SJSA1 (cell line): ENCODE measurements around the gene TNFSF8. TPM values are rescaled to one million over a fixed set of nuclear protein-coding genes. Genes with fewer than 3 reads are reported as not detected.

Experiments used
- DNase-seq, 2 experiments: peaks; one replicate each; pipeline ENCODE4 v3.0.0-alpha.2; 2015 to 2020; ENCODE audit warnings: low spot score in 2 of 2, low read depth in 1 of 2
- H3K27ac ChIP-seq: fragments of 250-450 bp; sonication (Bioruptor Pico); 2 replicates; pipeline ENCODE4 v1.5.1; 2020; ENCODE audit warnings: mild to moderate bottlenecking, moderate library complexity
- H3K27me3 ChIP-seq: fragments of 250-450 bp; sonication (Bioruptor Pico); replicated peaks from 2 replicates; pipeline ENCODE4 v1.5.1; 2020; ENCODE audit warnings: mild to moderate bottlenecking, moderate library complexity
- H3K36me3 ChIP-seq: fragments of 250-450 bp; sonication (Bioruptor Pico); 2 replicates; pipeline ENCODE4 v1.5.1; 2020; ENCODE audit warnings: mild to moderate bottlenecking
- H3K4me1 ChIP-seq: fragments of 250-450 bp; sonication (Bioruptor Pico); replicated peaks from 2 replicates; pipeline ENCODE4 v1.6.1; 2021; ENCODE audit warnings: mild to moderate bottlenecking
- H3K4me3 ChIP-seq: fragments of 250-450 bp; sonication (Bioruptor Pico); 2 replicates; pipeline ENCODE4 v1.5.1; 2020; ENCODE audit warnings: mild to moderate bottlenecking
- H3K9me3 ChIP-seq: fragments of 250-450 bp; sonication (Bioruptor Pico); replicated peaks from 2 replicates; pipeline ENCODE4 v1.5.1; 2020; ENCODE audit warnings: mild to moderate bottlenecking
- total RNA-seq: library from RNA; depleted of rRNA; stranded (reverse); fragments of >200 nt; shearing (Covaris generic); gene quantifications from 2 replicates; pipeline ENCODE4 v1.2.3, GENCODE V29; 2014

The TNFSF8 gene
- total RNA-seq, 1 experiment from 2014 or later: not detected

DNA sequence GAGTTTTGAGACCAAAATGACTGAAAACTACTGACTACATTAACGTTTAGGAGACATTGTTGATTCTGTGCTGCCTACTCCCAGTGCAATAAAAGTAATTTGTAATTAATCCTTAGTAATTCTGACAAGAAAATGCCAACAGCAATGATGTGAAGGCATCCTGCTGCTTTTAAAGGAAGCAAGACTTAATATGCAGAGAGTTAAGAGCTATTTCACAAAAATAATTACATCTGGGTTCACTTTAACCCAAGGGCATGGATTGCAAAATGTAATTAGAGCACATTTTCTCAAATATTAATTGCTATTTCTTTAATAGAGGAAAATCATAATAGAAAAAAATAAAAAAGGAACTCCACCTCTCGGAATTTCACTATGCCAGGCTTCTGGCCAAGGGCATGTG is 22.7 kb upstream of the TNFSF8 start:
- H3K4me3 ChIP-seq: no peak overlapping the region
- DNase-seq: no peak
- H3K9me3 ChIP-seq: no peaks in the 10 kb centered on the region
- H3K4me1 ChIP-seq: peaks cover 8% of the 10 kb centered on the region
- H3K27ac ChIP-seq: no peak overlapping the region
- H3K27me3 ChIP-seq: no peaks in the 10 kb centered on the region
- no peaks in the 10 kb centered on the region for H3K36me3 ChIP-seq

DNA sequence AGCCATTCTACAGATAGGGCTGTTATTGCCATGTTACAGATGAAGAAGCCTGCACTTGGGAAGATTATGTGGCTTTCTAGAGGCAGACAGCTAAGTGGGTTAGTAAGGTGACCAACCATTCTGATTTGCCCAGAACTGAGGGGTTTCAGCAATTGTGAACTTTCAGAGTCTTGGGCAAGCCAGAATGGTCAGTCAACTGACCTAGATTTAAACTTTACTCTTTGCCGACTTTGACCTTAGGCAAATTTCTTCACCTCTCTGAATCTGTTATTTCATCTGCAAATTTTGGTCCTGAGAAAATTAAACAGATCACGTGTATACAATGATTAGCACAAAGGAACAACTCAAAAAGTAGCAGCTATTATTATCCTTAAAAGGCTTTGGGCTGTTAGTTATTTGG is 20.4 kb upstream of the TNFSF8 start:
- Histone ChIP-seq H3K4me3 (no peak overlapping the region), H3K4me1 (peaks cover 8% of the 10 kb centered on the region), H3K27me3 (no peaks in the 10 kb centered on the region; the same call in 1 of the 2 replicates), H3K36me3 (no peaks in the 10 kb centered on the region), H3K9me3 (no peaks in the 10 kb centered on the region), H3K27ac (no peak overlapping the region)
- no peak for DNase-seq

DNA sequence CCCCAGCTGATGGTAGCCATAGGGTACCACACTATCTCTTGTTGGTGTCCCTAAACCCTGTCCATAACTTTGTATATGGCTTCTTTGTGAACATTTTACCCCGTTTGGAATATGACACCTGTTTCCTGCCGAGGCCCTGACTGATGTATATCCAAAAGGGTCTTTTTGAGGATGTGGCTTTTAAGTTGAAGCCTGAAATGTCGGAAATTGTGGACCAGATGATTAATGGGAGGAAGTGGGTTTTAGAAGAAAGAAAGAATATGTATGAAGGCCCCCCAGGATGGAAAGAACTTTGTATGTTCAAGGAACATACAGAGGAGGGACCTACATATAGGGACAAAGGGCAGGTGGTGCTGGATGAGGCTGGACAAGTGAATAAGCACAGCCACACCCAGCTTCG is 16.7 kb upstream of the TNFSF8 start:
- Histone ChIP-seq H3K4me3 (no peak overlapping the region), H3K27me3 (no peaks in the 10 kb centered on the region; the same call in 1 of the 2 replicates), H3K27ac (no peak overlapping the region), H3K36me3 (no peaks in the 10 kb centered on the region), H3K4me1 (no peaks in the 10 kb centered on the region), H3K9me3 (peaks cover 1% of the 10 kb centered on the region; the same call in 1 of the 2 replicates)
- no peak for DNase-seq

DNA sequence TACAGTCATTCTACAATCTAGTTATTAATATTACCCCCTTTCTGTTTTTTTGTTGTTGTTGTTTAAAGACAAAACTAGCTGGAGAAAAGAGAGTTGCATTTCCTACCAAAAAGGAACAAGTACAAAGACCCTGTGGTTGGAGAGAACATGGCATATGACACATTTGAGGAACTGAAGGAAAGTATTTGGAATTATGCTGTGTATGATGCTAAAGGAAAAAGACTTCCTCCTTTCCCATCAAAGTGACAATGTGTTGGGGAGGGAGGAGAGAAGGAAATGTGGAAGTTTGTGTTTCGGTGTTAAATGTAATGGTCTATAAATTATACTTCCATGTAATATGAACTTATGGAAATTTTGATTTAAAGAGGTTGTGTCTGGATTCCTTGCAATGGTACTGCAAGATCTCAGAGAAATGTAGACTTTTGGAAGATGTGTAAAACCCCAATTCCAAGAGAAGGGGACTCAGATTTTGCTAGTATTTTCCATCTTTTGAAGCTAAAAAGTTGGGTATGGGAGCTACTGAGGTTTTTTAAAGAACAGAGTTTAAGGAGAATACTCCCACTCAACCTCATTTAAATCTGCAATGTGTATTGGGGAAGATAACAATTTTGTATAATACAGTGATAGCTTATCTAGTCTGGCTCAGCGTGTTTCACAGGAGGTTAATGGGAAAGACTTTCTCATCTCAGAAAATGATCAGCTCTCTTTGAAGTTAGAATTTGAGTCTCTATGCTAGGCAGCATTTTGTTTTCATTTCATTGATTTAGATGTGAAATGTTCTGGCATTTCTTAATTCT is 15.4 kb upstream of the TNFSF8 start:
- no peak for DNase-seq
- Histone ChIP-seq H3K36me3 (no peaks in the 10 kb centered on the region), H3K4me1 (no peaks in the 10 kb centered on the region), H3K27ac (no peak overlapping the region), H3K9me3 (peaks cover 2% of the 10 kb centered on the region; the same call in 1 of the 2 replicates), H3K4me3 (no peak overlapping the region), H3K27me3 (no peaks in the 10 kb centered on the region; the same call in 1 of the 2 replicates)

DNA sequence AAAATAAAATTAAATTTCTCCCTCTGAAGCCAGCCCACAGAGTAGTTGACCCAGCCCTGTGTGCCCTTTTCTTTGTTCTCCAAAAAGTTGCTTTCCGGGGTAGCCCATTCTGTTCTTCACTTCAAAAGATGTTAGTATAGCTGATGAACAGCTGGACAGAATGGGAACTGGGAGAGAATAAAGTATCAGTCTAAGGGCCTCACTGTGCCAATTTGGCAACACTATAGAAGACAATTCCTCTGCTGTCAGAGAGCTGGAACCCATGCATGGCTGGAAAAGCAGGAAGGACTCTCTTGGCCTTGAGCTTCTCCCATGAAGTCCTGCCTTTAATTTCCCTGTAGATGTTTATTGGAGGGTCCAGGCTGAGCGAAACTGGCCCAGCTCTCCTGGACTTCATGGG is 11.0 kb upstream of the TNFSF8 start:
- Histone ChIP-seq H3K9me3 (peaks cover 2% of the 10 kb centered on the region; the same call in 1 of the 2 replicates), H3K4me1 (no peaks in the 10 kb centered on the region), H3K27ac (no peak overlapping the region), H3K36me3 (no peaks in the 10 kb centered on the region), H3K27me3 (no peaks in the 10 kb centered on the region; the same call in 1 of the 2 replicates), H3K4me3 (no peak overlapping the region)
- DNase-seq: no peak

DNA sequence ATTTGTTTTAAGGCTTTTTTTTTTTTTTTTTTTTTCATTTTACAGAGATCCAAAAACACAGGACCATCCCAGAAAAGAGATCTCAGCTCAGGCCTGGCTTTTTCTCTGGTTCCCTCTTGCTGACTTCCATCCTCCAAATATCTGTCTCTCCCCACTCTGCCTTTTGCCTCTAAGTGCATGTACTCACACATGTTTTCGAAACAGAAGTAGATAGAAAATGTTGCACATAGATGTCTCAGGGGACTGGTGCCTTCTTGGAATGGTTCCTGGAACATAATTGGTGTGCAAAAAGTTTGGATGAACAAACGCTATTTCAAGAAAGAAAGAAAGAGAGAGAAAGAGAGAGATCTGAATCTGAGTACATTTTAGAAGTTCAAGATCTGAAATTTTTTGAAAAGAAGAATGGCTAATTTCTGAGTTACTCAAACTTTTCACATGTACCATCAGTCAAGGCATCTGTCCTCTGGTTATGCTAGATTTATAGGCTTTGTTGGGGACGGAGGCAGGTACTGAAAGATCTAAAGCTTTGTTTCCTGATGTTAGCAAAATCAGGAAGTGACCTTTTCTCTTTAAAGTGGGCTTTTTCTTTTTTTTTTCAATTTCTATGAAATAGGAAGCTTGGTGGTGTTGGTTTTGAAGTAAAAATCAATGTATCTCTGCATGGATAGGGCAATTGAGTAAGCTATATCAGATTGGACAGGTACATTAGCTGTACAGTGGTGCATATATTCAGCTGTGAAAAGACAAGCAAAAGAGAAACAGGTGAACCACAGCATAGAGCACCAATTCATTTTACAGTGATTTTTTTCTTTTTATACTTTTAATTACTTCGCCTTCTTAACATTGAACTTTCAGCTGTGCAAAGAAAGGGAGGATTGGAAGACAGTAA is 8.5 kb upstream of the TNFSF8 start:
- no peaks in the 10 kb centered on the region for H3K4me1 ChIP-seq
- no peak overlapping the region for H3K4me3 ChIP-seq
- no peak for DNase-seq
- no peak overlapping the region for H3K27ac ChIP-seq
- no peaks in the 10 kb centered on the region for H3K36me3 ChIP-seq
- H3K27me3 ChIP-seq: no peaks in the 10 kb centered on the region
- peaks cover 2% of the 10 kb centered on the region; the same call in 1 of the 2 replicates for H3K9me3 ChIP-seq

DNA sequence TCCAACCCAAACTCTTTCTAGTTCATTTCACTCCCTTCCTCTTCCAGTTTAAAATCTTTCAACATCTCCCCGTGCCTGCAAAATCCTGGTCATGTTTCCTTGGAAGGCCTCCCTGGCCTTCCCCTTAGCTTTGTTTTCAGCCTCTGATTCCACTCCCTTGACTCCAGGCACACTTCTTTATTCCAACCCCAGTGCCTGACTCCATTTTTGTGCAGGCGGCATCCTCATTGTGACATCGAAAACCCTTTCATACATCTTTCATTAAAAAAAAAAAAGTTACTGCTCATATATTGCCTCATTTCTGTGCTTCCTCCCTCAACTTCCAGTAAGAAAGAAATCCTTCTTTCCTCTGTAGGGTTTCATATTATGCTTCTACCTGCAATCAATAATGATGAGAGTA is 7.1 kb upstream of the TNFSF8 start:
- H3K9me3 ChIP-seq: peaks cover 2% of the 10 kb centered on the region; the same call in 1 of the 2 replicates
- H3K36me3 ChIP-seq: no peaks in the 10 kb centered on the region

DNA sequence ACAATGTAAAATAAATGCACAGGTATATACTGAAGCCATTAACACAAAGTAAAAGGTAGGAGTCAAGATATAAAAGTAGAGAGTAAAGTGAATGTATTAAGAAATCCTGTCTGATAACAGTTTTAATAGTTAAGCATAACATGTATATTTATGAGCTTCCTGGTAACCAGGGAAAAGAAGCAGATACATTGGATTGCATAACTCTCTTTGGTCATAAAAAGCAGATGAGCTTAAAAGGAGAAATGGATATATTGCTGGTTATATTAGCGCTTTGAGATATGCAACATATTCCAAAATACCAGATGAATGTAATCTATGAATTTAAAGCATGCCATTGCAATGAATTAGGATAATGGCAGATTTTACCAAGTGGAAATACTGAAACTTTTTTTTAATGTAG is 6.2 kb upstream of the TNFSF8 start:
- no peaks in the 10 kb centered on the region for H3K9me3 ChIP-seq
- no peak overlapping the region for H3K4me3 ChIP-seq
- no peaks in the 10 kb centered on the region for H3K27me3 ChIP-seq
- no peak overlapping the region for H3K27ac ChIP-seq
- H3K36me3 ChIP-seq: no peaks in the 10 kb centered on the region
- no peaks in the 10 kb centered on the region for H3K4me1 ChIP-seq
- no peak for DNase-seq

More for the DNA sequence above, 7.1 kb upstream of the TNFSF8 start:
- H3K4me3 ChIP-seq: no peak overlapping the region
- H3K27ac ChIP-seq: no peak overlapping the region
- H3K27me3 ChIP-seq: no peaks in the 10 kb centered on the region
- DNase-seq: no peak
- no peaks in the 10 kb centered on the region for H3K4me1 ChIP-seq

DNA sequence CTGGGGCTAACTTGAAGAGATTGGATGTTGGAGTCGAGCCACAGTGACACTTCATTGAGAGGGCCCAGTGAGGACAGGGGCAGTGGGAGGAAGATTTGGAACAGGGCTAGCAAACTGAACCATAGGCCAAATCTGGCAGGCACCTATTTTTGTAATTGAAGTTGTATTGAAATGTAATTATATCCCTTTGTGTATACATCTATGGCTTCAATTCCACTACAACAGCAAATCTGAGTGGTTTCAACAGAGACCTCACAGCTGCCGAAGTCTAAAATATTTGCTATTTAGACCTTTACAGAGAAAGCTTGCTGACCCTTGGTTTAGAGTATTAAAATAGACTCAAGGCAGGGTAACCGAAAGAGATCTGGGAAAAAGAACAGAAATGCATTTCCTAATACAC is 4.7 kb upstream of the TNFSF8 start:
- no peaks in the 10 kb centered on the region for H3K27me3 ChIP-seq
- no peaks in the 10 kb centered on the region for H3K4me1 ChIP-seq
- H3K4me3 ChIP-seq: no peak overlapping the region
- H3K9me3 ChIP-seq: no peaks in the 10 kb centered on the region
- H3K27ac ChIP-seq: no peak overlapping the region
- no peak for DNase-seq
- no peaks in the 10 kb centered on the region for H3K36me3 ChIP-seq

DNA sequence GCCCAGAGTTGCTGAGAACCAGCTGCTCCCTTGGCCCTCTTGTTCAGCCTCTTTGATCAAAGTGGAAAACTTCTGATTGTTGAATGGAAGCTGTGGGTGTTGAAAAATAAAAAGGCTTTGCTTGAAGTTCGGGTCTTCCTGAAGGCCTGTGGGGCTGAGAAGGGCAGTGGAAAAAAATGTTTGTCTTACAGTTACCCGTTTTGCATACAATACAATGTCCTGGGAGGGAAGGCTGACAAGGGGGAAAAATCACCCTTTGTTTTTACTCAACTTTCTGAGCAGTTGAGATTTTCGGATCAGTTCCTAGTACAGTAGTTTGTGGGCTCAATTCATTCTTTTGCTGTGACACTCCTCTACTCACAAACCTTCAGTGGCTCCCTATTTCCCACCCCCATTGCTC is 2.1 kb upstream of the TNFSF8 start:
- Histone ChIP-seq H3K4me3 (no peak overlapping the region), H3K27ac (no peak overlapping the region), H3K36me3 (no peaks in the 10 kb centered on the region), H3K9me3 (no peaks in the 10 kb centered on the region), H3K27me3 (no peaks in the 10 kb centered on the region), H3K4me1 (no peaks in the 10 kb centered on the region)
- no peak for DNase-seq

DNA sequence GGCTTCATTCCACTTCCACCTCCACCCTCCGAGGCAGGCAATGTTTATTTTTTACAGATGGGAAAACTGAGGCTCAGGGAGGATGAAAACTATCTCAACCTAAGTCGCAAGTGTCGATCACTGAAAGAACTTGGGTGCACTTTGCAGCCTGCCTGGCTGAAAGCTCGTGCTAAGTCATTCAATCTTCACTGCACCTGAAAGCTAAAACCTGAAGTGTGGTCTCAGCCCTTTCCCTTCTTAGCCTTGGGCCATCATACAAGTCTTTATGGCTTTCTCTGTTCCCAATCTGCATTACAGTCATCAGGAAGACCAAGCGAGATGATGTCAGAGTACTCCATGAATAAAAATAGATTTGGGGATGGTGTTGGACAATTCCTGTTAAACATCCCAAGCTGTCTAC is 1.0 kb upstream of the TNFSF8 start:
- no peaks in the 10 kb centered on the region for H3K27me3 ChIP-seq
- H3K36me3 ChIP-seq: no peaks in the 10 kb centered on the region
- no peak overlapping the region for H3K4me3 ChIP-seq
- DNase-seq: no peak
- H3K27ac ChIP-seq: no peak overlapping the region
- no peaks in the 10 kb centered on the region for H3K9me3 ChIP-seq
- H3K4me1 ChIP-seq: no peaks in the 10 kb centered on the region

DNA sequence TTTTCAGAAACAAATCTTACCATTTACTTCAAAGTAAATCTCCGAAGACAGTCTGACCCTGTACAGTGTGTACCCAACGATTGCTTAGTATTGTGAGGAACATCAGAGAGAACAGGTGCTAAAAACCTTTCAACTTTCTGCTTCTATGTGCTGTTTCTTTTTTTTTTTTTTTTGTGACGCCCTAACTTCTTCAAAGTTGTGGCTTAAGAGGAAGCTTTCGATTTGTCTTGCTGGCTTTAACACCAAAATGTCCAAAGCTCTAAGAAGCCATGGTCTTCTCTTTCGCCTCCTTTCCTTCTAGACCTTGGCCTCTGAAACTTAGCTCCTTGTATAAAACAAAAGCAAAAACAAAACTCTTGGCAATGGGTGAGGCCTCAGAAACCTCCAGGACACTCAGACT is 1.2 kb downstream of the TNFSF8 start:
- Histone ChIP-seq H3K36me3 (no peaks in the 10 kb centered on the region), H3K27ac (no peak overlapping the region), H3K9me3 (no peaks in the 10 kb centered on the region), H3K27me3 (no peaks in the 10 kb centered on the region), H3K4me1 (no peaks in the 10 kb centered on the region), H3K4me3 (no peak overlapping the region)
- DNase-seq: no peak

DNA sequence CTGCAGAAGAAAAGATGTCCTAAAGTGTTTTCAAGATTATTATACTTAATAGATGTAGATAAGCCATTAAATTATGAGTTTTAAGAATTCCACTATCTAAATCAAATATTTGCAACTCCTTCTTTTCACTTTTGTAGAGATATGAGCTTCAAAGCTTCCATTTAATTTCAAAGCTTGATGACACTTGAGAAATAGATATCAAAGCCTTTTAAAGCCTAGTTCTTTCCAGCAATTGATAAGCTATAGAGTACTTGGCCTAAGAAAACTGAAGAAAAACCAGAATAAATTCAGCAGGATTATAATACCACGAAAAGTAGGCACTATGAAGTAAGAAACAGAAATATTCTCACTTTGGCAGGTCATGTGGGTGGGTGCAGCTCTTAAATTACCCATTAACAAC is 1.7 kb downstream of the TNFSF8 start:
- Histone ChIP-seq H3K4me1 (no peaks in the 10 kb centered on the region), H3K4me3 (no peak overlapping the region), H3K27me3 (0 out of 2 replicates have a peak, but pooled peaks cover 4% of the 10 kb centered on the region), H3K9me3 (no peaks in the 10 kb centered on the region), H3K27ac (no peak overlapping the region), H3K36me3 (no peaks in the 10 kb centered on the region)
- DNase-seq: no peak

DNA sequence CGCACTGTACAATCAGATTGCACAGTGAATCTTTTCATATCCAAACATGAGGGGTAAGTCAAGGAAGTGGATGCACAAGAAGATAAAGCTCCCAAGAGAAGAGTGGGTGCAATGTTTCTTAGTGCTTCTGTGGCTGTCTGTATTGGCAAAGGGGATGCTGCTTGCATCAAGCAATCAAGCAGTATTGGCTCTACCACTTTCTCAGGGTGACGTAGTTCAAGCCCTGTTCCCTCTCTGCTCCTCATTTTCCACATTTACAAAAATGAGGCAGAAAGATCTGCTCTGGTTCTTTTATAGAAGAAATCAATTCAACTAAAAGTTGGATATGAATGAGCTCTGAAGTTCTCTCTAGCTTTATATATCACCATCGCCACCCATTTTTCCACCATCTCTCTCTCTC is 2.3 kb downstream of the TNFSF8 start:
- Histone ChIP-seq H3K4me1 (no peaks in the 10 kb centered on the region), H3K27ac (no peak overlapping the region), H3K9me3 (no peaks in the 10 kb centered on the region), H3K36me3 (no peaks in the 10 kb centered on the region), H3K4me3 (no peak overlapping the region), H3K27me3 (0 out of 2 replicates have a peak, but pooled peaks cover 5% of the 10 kb centered on the region)
- DNase-seq: no peak
